Measurements from ENCODE around the gene DNAL1. TPM values are rescaled to one million over a fixed set of nuclear protein-coding genes. Genes with fewer than 3 reads are reported as not detected.

The DNAL1 gene
- total RNA-seq, 1 experiment from 2014 or later: 25.5 TPM

DNA sequence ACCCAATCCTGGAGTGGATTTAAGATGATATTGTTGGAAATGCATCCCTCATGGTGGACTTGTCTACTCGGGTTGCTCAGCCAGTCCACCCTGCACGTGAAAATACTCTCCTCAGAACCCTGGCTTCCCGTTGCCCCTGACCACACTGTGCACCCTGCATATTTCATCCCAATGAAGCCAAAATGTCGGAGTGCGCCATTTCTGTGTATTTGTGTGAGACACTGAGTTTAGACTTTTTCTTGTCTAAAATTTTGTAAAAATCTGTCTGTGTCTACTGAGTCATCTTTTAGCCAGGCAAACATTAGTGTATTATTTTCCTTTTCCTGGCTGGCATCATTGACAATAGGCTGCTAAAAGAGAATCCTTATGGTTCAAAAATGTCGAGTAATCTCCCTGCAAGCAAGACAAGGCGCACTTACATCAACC is 69.9 kb downstream of the DNAL1 start:
- peak overlapping the region; percentile 98 for H3K4me2 ChIP-seq
- H3K4me1 ChIP-seq (replicated peaks; ENCODE audit: insufficient read depth): peaks cover 31% of the 10 kb centered on the region
- CTCF ChIA-PET: no interaction called here
- H4K20me1 ChIP-seq (ENCODE audit: insufficient read depth): no peaks in the 10 kb centered on the region; the same call in none of the 2 replicates
- 0 out of 2 replicates have a peak overlapping the region, but pooled peaks have one; percentile 0 for H3K27ac ChIP-seq
- intact Hi-C loops (cut with micrococcal nuclease; ENCODE audit: unreplicated experiment): loop anchor here (10.0 kb wide), 1 partner anchor 1200 kb away; no protein-coding TSS in a partner anchor
- H3K79me2 ChIP-seq (ENCODE audit: low read depth): peaks cover 20% of the 10 kb centered on the region
- H3F3A ChIP-seq (ENCODE audit: insufficient read depth, low read depth): peaks cover 40% of the 10 kb centered on the region
- no TSS peak for BruUV-seq (replicated peaks)
- POLR2A ChIA-PET (ENCODE audit: unreplicated experiment): interaction anchor here (0.6 to 0.9 kb wide), 4 partner anchors 44 to 189 kb away, joined by 3 to 10 read pairs (median 6); no protein-coding TSS in a partner anchor
- peak overlapping the region; percentile 94; the same call in 1 of the 2 replicates for H3K4me3 ChIP-seq
- H3K36me3 ChIP-seq (ENCODE audit: low read depth): 0 out of 2 replicates have a peak, but pooled peaks cover 8% of the 10 kb centered on the region
- H3K9me3 ChIP-seq (ENCODE audit: insufficient read depth, low read depth): no peaks in the 10 kb centered on the region
- no peaks in the 10 kb centered on the region for H3K9me2 ChIP-seq (ENCODE audit: insufficient read depth)
- TF ChIP-seq CTCF (conservative IDR thresholded peaks at IDR 0.05): no peak
- TF ChIP-seq EZH2 (IDR thresholded peaks at IDR 0.05; ENCODE audit: low read depth): no peak
- H2AFZ ChIP-seq: no peak overlapping the region
- H3K27me3 ChIP-seq (ENCODE audit: insufficient read depth, low read depth): no peaks in the 10 kb centered on the region
- DNase-seq: no peak

DNA sequence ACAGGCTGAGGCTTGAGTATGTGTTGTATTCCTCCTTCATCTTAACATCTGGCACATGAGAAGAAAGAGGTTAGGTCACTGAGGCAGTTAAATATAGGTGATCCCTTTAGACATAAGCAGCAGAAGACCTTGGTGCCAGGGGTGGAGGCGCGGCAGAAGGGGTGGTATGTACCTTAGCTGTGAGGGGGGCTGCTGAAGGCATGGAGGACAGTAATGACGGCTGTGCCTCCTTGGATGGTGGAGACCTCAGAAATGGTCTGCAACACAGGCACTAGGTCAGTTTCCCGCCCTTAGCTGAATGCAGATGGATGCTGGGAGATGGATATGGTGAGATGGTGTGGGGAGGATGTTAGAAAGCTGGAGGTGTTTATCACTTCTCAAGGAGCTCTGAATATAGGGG is 70.9 kb downstream of the DNAL1 start:
- BruUV-seq (replicated peaks): no TSS peak

GRCh38 chr14:73717266-73717665 is 72.5 kb downstream of the DNAL1 start:
- no peaks in the 10 kb centered on the region for H3K27me3 ChIP-seq (ENCODE audit: insufficient read depth, low read depth)
- no peak overlapping the region for H3K4me3 ChIP-seq
- H3K9me3 ChIP-seq (ENCODE audit: insufficient read depth, low read depth): no peaks in the 10 kb centered on the region
- H4K20me1 ChIP-seq (ENCODE audit: insufficient read depth): no peaks in the 10 kb centered on the region; the same call in none of the 2 replicates
- peaks cover 27% of the 10 kb centered on the region for H3K36me3 ChIP-seq (ENCODE audit: low read depth)
- intact Hi-C loops (cut with micrococcal nuclease; ENCODE audit: unreplicated experiment): loop anchor here (10.0 kb wide), 1 partner anchor 1202 kb away; no protein-coding TSS in a partner anchor
- ChIA-PET POLR2A (ENCODE audit: unreplicated experiment) (interaction anchor here (0.6 kb wide), 1 partner anchor 10 kb away, joined by 6 read pairs; no protein-coding TSS in a partner anchor), CTCF (no interaction called here)
- peaks cover 52% of the 10 kb centered on the region for H3F3A ChIP-seq (ENCODE audit: insufficient read depth, low read depth)
- no peak overlapping the region for H3K4me2 ChIP-seq
- peaks cover 23% of the 10 kb centered on the region for H3K79me2 ChIP-seq (ENCODE audit: low read depth)
- DNase-seq: no peak
- H3K27ac ChIP-seq: no peak overlapping the region
- BruUV-seq (replicated peaks): no TSS peak
- H2AFZ ChIP-seq: no peak overlapping the region
- H3K9me2 ChIP-seq (ENCODE audit: insufficient read depth): no peaks in the 10 kb centered on the region
- peaks cover 22% of the 10 kb centered on the region for H3K4me1 ChIP-seq (replicated peaks; ENCODE audit: insufficient read depth)
- TF ChIP-seq CTCF (conservative IDR thresholded peaks at IDR 0.05): no peak
- TF ChIP-seq EZH2 (IDR thresholded peaks at IDR 0.05; ENCODE audit: low read depth): no peak

More for the DNA sequence above, 70.9 kb downstream of the DNAL1 start:
- intact Hi-C loops (cut with micrococcal nuclease; ENCODE audit: unreplicated experiment): loop anchor here (10.0 kb wide), 1 partner anchor 1201 kb away; no protein-coding TSS in a partner anchor
- Histone ChIP-seq H3F3A (ENCODE audit: insufficient read depth, low read depth) (peaks cover 39% of the 10 kb centered on the region), H3K27me3 (ENCODE audit: insufficient read depth, low read depth) (no peaks in the 10 kb centered on the region), H4K20me1 (ENCODE audit: insufficient read depth) (no peaks in the 10 kb centered on the region; the same call in none of the 2 replicates), H3K36me3 (ENCODE audit: low read depth) (peaks cover 12% of the 10 kb centered on the region; the same call in 1 of the 2 replicates), H3K4me1 (replicated peaks; ENCODE audit: insufficient read depth) (peaks cover 31% of the 10 kb centered on the region), H3K9me2 (ENCODE audit: insufficient read depth) (no peaks in the 10 kb centered on the region), H3K4me2 (no peak overlapping the region), H3K4me3 (no peak overlapping the region), H3K9me3 (ENCODE audit: insufficient read depth, low read depth) (no peaks in the 10 kb centered on the region), H3K79me2 (ENCODE audit: low read depth) (peaks cover 20% of the 10 kb centered on the region), H3K27ac (0 out of 2 replicates have a peak overlapping the region, but pooled peaks have one; percentile 0), H2AFZ (no peak overlapping the region)
- POLR2A ChIA-PET (ENCODE audit: unreplicated experiment): interaction anchor here (0.6 to 0.7 kb wide), 2 partner anchors 116 to 1383 kb away, joined by 3 to 6 read pairs; no protein-coding TSS in a partner anchor
- DNase-seq: no peak
- TF ChIP-seq EZH2 (IDR thresholded peaks at IDR 0.05; ENCODE audit: low read depth) (no peak), CTCF (conservative IDR thresholded peaks at IDR 0.05) (no peak)
- CTCF ChIA-PET: no interaction called here

Measured in PC-9 (cell line).